ENCODE measurements around the gene ALG10.
"Not testable (repeated sequence)": the region's sequence is repeated elsewhere in the genome, so short reads cannot be mapped to it uniquely, and the experiment has no call there.

- TF ChIP-seq, protein P1, sequence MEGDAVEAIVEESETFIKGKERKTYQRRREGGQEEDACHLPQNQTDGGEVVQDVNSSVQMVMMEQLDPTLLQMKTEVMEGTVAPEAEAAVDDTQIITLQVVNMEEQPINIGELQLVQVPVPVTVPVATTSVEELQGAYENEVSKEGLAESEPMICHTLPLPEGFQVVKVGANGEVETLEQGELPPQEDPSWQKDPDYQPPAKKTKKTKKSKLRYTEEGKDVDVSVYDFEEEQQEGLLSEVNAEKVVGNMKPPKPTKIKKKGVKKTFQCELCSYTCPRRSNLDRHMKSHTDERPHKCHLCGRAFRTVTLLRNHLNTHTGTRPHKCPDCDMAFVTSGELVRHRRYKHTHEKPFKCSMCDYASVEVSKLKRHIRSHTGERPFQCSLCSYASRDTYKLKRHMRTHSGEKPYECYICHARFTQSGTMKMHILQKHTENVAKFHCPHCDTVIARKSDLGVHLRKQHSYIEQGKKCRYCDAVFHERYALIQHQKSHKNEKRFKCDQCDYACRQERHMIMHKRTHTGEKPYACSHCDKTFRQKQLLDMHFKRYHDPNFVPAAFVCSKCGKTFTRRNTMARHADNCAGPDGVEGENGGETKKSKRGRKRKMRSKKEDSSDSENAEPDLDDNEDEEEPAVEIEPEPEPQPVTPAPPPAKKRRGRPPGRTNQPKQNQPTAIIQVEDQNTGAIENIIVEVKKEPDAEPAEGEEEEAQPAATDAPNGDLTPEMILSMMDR (conservative IDR thresholded peaks at IDR 0.05 in 1 of 2, IDR thresholded peaks at IDR 0.05 in 1 of 2; ENCODE audit: low read depth in 1 of 2, low read length in 2 of 2), result not testable (repeated sequence)
- not testable (repeated sequence) for TF ChIP-seq EZH2 (IDR thresholded peaks at IDR 0.05; ENCODE audit: low read length, missing control alignments)
Observed at GRCh38 chr12:34008835-34009234, 13.5 kb upstream of the ALG10 start.

Measured in fibroblast of lung (primary cell).